Measurements from ENCODE around the gene GOLGA6L6. TPM values are rescaled to one million over a fixed set of nuclear protein-coding genes. Genes with fewer than 3 reads are reported as not detected.
"Not testable (repeated sequence)": the region's sequence is repeated elsewhere in the genome, so short reads cannot be mapped to it uniquely, and the experiment has no call there.

GOLGA6L6 gene
- total RNA-seq, 1 experiment from 2014 or later, result not detected

DNA sequence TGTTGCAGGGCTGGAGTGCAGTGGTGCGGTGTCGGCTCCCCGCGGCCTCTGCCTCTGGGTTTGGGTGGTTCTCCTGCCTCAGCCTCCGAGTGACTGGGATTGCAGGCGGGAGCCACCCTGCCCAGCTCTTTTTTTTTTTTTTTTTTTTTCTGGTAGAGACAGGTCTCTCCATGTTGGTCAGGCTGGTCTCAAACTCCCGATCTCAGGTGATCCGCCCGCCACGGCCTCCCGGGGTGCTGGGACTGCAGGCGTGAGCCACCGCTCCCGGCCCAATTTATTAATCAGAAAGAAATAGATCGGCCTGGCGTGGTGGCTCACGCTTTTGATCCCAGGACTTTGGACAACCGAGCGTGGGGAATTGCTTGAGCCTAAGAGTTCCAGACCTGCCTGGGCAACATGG, 9.7 kb upstream of the GOLGA6L6 start:
- CTCF ChIA-PET; H3K36me3 ChIP-seq (ENCODE audit: control insufficient read depth, insufficient read depth, low read length); in situ Hi-C loops (cut with HindIII; ENCODE audit: low pct_unique_long_range_greater_than_20kb, low sequenced_read_pairs); H3K27ac ChIP-seq (ENCODE audit: low read length); H3K4me3 ChIP-seq (ENCODE audit: low read depth in 2 of 2, low read length in 2 of 2); intact Hi-C loops (cut with micrococcal nuclease; ENCODE audit: unreplicated experiment); DNase-seq (ENCODE audit: low read depth, low spot score); H3K27me3 ChIP-seq (ENCODE audit: control insufficient read depth, insufficient read depth, low read length); H3K4me1 ChIP-seq (ENCODE audit: control insufficient read depth, insufficient read depth, low read length); ATAC-seq; H3K9me3 ChIP-seq (ENCODE audit: control insufficient read depth, insufficient read depth, low read depth, low read length); POLR2A ChIA-PET; BruUV-seq (replicated peaks): not testable (repeated sequence)

DNA sequence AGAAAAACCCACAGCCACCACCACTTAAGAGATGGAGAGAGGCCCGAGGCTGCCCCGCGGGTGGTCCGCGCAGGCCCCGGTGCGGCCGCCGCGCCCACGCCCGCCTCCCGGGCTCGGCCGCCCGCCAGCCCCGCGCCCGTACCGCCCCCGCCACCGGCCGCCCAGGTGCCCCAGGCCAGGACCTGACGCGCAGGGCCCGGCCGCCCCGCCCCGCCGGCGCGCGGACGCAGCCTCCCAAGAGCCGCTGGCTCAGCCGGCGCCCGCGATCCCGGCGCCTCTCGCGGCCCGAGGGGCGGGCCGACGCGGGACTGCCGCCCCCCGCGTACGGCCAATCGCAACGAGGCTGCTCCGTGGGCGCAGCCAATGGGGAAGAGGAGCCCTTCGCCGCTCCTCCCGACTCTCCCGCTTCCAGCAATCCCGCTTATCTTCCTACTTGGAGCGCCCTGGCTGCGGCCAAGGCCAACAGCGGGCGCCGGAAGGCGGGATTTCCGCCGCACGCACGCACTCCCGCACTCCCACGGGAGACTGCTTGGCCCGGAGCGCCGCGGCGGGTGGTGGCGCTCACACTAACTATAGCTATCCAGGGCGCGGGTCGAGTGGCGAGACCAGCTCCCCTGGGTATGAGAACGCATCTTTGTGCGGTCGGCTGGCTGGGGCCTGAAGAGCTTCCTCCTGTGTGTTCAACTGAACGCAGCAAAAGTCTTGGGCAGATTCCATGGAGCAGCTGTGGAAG, 35.5 kb downstream of the GOLGA6L6 start:
- POLR2A ChIA-PET; BruUV-seq (replicated peaks); CTCF ChIA-PET; intact Hi-C loops (cut with micrococcal nuclease; ENCODE audit: unreplicated experiment); DNase-seq (ENCODE audit: low read depth, low spot score); H3K9me3 ChIP-seq (ENCODE audit: control insufficient read depth, insufficient read depth, low read depth, low read length); in situ Hi-C loops (cut with HindIII; ENCODE audit: low pct_unique_long_range_greater_than_20kb, low sequenced_read_pairs); H3K27ac ChIP-seq (ENCODE audit: low read length); ATAC-seq; H3K4me1 ChIP-seq (ENCODE audit: control insufficient read depth, insufficient read depth, low read length); H3K4me3 ChIP-seq (ENCODE audit: low read depth in 2 of 2, low read length in 2 of 2); H3K36me3 ChIP-seq (ENCODE audit: control insufficient read depth, insufficient read depth, low read length); H3K27me3 ChIP-seq (ENCODE audit: control insufficient read depth, insufficient read depth, low read length): not testable (repeated sequence)

DNA sequence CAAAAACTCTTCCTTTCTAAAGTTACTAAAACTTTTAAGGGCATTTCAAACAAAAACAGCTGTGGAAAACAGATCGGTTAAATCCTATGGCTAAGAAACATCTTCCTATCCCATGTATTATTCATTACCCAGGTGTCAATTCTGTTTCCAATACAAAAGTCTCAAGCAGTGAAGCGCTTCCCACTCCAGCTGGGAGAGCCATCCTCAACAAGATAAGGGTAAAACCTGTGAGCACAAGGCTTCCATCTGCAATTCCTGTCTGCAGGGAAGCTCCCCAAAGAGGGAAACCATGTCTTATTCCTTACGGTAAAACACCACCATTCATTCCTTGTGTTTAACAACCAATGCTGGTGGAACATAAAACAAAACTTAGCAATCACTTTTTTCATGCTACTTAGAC, 38.8 kb downstream of the GOLGA6L6 start:
- H3K27ac ChIP-seq (ENCODE audit: low read length); H3K9me3 ChIP-seq (ENCODE audit: control insufficient read depth, insufficient read depth, low read depth, low read length); CTCF ChIA-PET; DNase-seq (ENCODE audit: low read depth, low spot score); POLR2A ChIA-PET; H3K4me1 ChIP-seq (ENCODE audit: control insufficient read depth, insufficient read depth, low read length); H3K27me3 ChIP-seq (ENCODE audit: control insufficient read depth, insufficient read depth, low read length); ATAC-seq; H3K36me3 ChIP-seq (ENCODE audit: control insufficient read depth, insufficient read depth, low read length); in situ Hi-C loops (cut with HindIII; ENCODE audit: low pct_unique_long_range_greater_than_20kb, low sequenced_read_pairs); H3K4me3 ChIP-seq (ENCODE audit: low read depth in 2 of 2, low read length in 2 of 2); intact Hi-C loops (cut with micrococcal nuclease; ENCODE audit: unreplicated experiment): not testable (repeated sequence)
- BruUV-seq (replicated peaks), result TSS peak; percentile 98

DNA sequence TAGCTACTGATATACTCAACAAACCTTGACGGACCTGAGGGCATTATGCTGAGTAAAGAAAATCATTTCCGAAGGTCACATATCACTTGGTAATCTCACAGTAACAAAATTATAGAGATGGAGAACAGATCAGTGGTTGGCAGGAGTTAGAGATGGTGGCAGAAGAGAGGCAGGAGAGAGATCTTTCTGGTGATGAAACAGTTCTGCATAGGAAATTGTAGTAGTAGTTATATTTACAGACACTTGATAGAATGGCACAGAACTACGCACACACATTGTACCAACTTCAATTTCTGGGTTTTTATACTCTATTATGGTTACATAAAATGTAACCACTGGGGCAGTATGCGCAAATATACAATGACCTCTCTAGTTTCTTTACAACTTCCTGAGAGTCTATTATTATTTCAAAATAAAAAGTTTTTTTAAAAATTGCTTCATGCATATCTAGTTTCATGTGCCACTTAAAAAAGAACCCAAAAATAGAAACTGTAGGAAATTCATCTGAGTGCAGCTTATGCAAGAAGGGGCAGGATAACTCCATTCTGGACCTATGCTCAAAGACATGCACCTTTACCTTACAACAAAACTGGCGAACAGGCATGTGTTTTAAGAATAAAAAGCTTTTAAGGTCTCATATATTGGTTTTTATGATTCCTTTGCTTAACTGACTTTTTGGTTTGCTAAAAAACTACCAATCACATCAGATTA, 39.9 kb downstream of the GOLGA6L6 start:
- ATAC-seq; H3K9me3 ChIP-seq (ENCODE audit: control insufficient read depth, insufficient read depth, low read depth, low read length); H3K27me3 ChIP-seq (ENCODE audit: control insufficient read depth, insufficient read depth, low read length); POLR2A ChIA-PET; H3K36me3 ChIP-seq (ENCODE audit: control insufficient read depth, insufficient read depth, low read length); H3K4me1 ChIP-seq (ENCODE audit: control insufficient read depth, insufficient read depth, low read length); in situ Hi-C loops (cut with HindIII; ENCODE audit: low pct_unique_long_range_greater_than_20kb, low sequenced_read_pairs); H3K4me3 ChIP-seq (ENCODE audit: low read depth in 2 of 2, low read length in 2 of 2); DNase-seq (ENCODE audit: low read depth, low spot score); CTCF ChIA-PET; intact Hi-C loops (cut with micrococcal nuclease; ENCODE audit: unreplicated experiment); H3K27ac ChIP-seq (ENCODE audit: low read length); BruUV-seq (replicated peaks): not testable (repeated sequence)

DNA sequence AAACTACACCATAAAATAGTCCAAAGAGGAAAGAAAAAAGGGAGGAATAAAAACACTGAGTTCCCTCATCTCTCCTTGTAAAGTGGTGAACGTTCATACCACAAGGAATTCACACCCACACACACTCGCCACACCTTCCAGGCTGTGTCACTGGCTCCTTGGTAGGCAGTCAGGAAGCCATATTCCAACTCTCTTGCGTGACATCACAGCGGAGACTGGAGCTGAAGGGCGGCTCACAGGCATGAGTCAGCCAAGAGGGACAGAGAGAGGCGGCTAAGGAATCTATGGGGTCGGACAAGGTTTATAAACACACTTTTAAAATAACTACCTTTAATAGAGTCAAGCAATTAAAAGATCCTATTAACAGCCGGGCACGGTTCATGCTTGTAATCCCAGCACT, 43.8 kb downstream of the GOLGA6L6 start:
- CTCF ChIA-PET; BruUV-seq (replicated peaks); H3K9me3 ChIP-seq (ENCODE audit: control insufficient read depth, insufficient read depth, low read depth, low read length); H3K27ac ChIP-seq (ENCODE audit: low read length); H3K36me3 ChIP-seq (ENCODE audit: control insufficient read depth, insufficient read depth, low read length); in situ Hi-C loops (cut with HindIII; ENCODE audit: low pct_unique_long_range_greater_than_20kb, low sequenced_read_pairs); H3K27me3 ChIP-seq (ENCODE audit: control insufficient read depth, insufficient read depth, low read length); POLR2A ChIA-PET; intact Hi-C loops (cut with micrococcal nuclease; ENCODE audit: unreplicated experiment); H3K4me3 ChIP-seq (ENCODE audit: low read depth in 2 of 2, low read length in 2 of 2); ATAC-seq; DNase-seq (ENCODE audit: low read depth, low spot score); H3K4me1 ChIP-seq (ENCODE audit: control insufficient read depth, insufficient read depth, low read length): not testable (repeated sequence)

DNA sequence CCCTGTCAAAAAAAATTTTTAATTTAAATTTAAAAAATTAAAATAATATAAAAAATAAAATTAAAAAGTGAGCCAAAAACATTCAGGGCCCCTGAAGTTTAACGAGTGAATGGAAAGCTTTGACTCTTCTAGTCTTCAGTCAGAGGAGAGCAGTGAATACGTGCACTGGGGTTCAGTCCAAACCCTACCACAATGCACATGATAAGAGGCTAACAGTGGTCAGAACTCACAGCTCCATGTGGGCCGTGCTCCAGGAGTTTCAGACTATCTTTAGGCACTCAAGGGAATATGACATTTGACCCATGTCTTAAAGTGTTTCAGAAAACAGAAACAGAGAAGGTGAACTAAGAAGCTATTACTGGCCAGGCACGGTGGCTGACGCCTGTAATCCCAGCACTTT, 48.6 kb downstream of the GOLGA6L6 start:
- DNase-seq (ENCODE audit: low read depth, low spot score); intact Hi-C loops (cut with micrococcal nuclease; ENCODE audit: unreplicated experiment); H3K9me3 ChIP-seq (ENCODE audit: control insufficient read depth, insufficient read depth, low read depth, low read length); BruUV-seq (replicated peaks); H3K36me3 ChIP-seq (ENCODE audit: control insufficient read depth, insufficient read depth, low read length); ATAC-seq; H3K27me3 ChIP-seq (ENCODE audit: control insufficient read depth, insufficient read depth, low read length); H3K27ac ChIP-seq (ENCODE audit: low read length); H3K4me1 ChIP-seq (ENCODE audit: control insufficient read depth, insufficient read depth, low read length); H3K4me3 ChIP-seq (ENCODE audit: low read depth in 2 of 2, low read length in 2 of 2); POLR2A ChIA-PET; CTCF ChIA-PET; in situ Hi-C loops (cut with HindIII; ENCODE audit: low pct_unique_long_range_greater_than_20kb, low sequenced_read_pairs): not testable (repeated sequence)

DNA sequence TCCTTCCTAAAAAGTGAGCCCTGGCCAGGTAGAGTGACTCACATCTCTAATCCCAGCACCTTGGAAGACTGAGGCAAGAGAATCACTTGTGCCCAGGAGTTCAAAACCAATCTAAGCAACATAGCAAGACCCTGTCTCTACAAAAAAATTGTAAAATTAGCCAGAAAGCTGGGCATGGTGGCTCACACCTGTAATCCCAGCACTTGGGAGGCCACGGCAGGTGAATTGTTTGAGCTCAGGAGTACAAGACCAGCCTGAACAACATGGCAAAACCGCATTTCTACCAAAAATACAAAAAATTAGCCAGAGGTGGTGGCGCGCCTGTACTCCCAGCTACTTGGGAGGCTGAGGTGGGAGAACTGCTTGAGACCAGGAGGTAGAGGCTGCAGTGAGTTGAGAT, 49.0 kb downstream of the GOLGA6L6 start:
- BruUV-seq (replicated peaks); H3K36me3 ChIP-seq (ENCODE audit: control insufficient read depth, insufficient read depth, low read length); intact Hi-C loops (cut with micrococcal nuclease; ENCODE audit: unreplicated experiment); ATAC-seq; H3K4me3 ChIP-seq (ENCODE audit: low read depth in 2 of 2, low read length in 2 of 2); H3K9me3 ChIP-seq (ENCODE audit: control insufficient read depth, insufficient read depth, low read depth, low read length); DNase-seq (ENCODE audit: low read depth, low spot score); H3K27ac ChIP-seq (ENCODE audit: low read length); POLR2A ChIA-PET; CTCF ChIA-PET; H3K4me1 ChIP-seq (ENCODE audit: control insufficient read depth, insufficient read depth, low read length); in situ Hi-C loops (cut with HindIII; ENCODE audit: low pct_unique_long_range_greater_than_20kb, low sequenced_read_pairs); H3K27me3 ChIP-seq (ENCODE audit: control insufficient read depth, insufficient read depth, low read length): not testable (repeated sequence)
